ENCODE data around the gene GCK. TPM values are rescaled to one million over a fixed set of nuclear protein-coding genes. Genes with fewer than 3 reads are reported as not detected.

GCK gene
- total and polyA plus RNA-seq, 4 donors = 0.09 to 12.7 (median 0.44) TPM

DNA sequence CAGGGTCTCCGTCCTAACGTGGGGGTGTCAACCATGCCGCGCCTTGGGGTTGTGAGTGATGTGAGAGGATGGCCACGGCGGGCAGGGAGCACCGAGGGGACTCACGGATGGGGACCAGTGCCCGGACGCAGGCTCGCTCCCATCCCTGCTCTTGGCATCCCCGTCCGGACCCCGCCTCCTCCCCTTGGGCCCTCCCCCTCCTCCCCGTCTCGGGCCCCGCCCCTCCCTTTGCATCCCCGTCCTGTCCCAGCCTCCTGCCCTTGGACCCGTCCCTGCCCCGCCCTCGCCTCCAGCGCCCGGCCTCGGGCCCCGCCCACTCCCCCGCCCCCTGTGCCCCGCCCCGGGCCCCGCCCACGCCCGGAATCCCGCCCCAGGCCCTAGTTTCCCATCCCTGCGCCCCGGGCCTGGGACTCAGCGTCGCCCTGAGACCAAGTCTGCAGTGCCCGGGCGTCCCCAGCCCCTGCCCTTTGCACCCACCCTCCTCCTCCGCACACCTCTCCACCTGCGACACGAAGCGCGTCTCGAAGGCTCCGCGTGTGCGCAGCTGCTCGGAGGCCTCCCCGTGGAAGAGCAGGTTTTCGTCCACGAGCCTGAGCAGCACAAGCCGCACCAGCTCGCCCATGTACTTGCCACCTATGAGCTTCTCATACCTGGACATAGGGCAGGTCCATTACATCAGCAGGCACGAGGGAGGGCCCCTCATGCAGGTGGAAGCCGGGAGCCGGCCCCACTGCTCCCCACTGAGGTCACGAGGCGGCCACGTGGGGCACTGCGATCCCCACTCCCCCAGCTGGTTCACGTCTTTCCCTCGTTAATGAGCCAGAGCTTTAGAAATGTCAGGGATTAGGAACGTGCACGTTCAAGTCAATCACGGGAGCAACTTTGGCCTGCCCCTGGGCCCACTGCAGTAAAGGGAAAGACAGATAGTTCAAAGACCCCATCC, 43.0 kb downstream of the GCK start (continued):
- TF ChIP-seq REST (IDR thresholded peaks at IDR 0.05) = no peak

DNA sequence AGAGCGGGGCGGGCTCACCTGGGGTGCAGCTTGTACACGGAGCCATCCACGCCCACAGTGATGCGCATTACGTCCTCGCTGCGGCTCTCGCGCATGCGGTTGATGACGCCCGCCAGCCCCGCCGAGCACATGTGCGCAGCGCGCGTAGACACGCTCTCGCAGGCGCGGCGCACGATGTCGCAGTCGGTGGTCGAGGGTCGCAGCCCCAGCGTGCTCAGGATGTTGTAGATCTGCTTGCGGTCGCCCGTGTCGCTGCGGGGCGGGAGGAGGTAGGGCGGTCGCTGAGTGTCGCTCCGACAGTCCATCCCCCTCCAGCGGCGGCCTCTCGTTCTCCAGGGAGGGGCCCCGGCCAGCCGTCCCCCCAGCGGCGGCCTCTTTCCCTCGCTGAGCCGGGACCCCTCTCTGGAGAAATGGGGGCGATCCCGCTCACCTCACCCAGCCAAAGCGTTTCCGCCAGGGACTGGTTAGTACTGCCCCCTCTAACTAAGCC, 43.7 kb downstream of the GCK start:
- Histone ChIP-seq H3K4me3 (ENCODE audit: low read depth in 1 of 3, low read length in 3 of 3) (no peak overlapping the region), H3K9me3 (ENCODE audit: control insufficient read depth in 4 of 4, low read length in 3 of 4) (no peaks in the 10 kb centered on the region), H3K27me3 (ENCODE audit: control insufficient read depth in 4 of 4, insufficient read depth in 4 of 4, low read length in 3 of 4) (no peaks in the 10 kb centered on the region), H3K27ac (ENCODE audit: low read depth in 1 of 2, low read length in 2 of 2) (no peak overlapping the region), H3K9ac (ENCODE audit: low read depth in 1 of 2, low read length in 2 of 2) (no peak overlapping the region), H3K4me1 (ENCODE audit: control insufficient read depth in 4 of 4, insufficient read depth in 4 of 4, low read length in 3 of 4) (peaks cover 0 to 3% (median 1%) of the 10 kb centered on the region in 4 donors), H3K36me3 (ENCODE audit: control insufficient read depth in 4 of 4, insufficient read depth in 3 of 4, low read depth in 1 of 4, low read length in 3 of 4) (peaks cover 0 to 16% (median 7%) of the 10 kb centered on the region in 4 donors)
- TF ChIP-seq RAD21 (IDR thresholded peaks at IDR 0.05) (no peak), YY1 (IDR thresholded peaks at IDR 0.05) (no peak), CTCF (IDR thresholded peaks at IDR 0.05; ENCODE audit: low read depth, low read length, missing input control) (no peak), ZBTB33 (IDR thresholded peaks at IDR 0.05) (no peak), SP1 (IDR thresholded peaks at IDR 0.05) (no peak), HNF4G (IDR thresholded peaks at IDR 0.05) (no peak), JUND (IDR thresholded peaks at IDR 0.05) (no peak), TAF1 (conservative IDR thresholded peaks at IDR 0.05) (no peak)
- WGBS = 62% methylated on average over 53 of the region's 53 CpGs
- no peak for DNase-seq (ENCODE audit: low spot score)

DNA sequence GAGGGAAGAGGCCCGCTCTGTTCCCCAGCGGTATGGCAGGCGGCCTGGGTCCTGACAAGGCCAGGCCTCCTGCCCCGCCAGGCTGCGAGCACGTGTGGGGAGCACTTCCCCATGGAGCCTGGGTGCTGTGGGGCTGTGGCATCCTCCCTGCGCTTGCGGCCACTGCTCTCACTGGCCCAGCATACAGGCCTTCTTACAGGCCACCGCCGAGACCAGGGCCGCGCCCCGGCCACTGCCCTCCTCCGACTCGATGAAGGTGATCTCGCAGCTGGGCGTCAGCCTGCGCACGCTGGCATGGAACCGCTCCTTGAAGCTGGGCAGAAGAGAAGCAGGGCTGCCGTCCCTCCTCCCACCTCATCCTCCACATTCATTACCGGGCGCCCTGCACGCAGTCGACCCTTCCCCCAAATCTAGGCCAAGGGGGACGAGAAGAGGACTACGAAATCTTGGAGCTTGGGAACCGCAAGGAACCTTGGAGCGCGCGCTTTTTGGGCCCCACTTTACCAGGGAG, 44.2 kb downstream of the GCK start:
- no peak for DNase-seq (ENCODE audit: low spot score)
- H3K27me3 ChIP-seq (ENCODE audit: control insufficient read depth in 4 of 4, insufficient read depth in 4 of 4, low read length in 3 of 4) = no peaks in the 10 kb centered on the region
- peaks cover 0 to 11% (median 5%) of the 10 kb centered on the region in 4 donors for H3K36me3 ChIP-seq (ENCODE audit: control insufficient read depth in 4 of 4, insufficient read depth in 3 of 4, low read depth in 1 of 4, low read length in 3 of 4)
- H3K9me3 ChIP-seq (ENCODE audit: control insufficient read depth in 4 of 4, low read length in 3 of 4) = no peaks in the 10 kb centered on the region
- no peak for TF ChIP-seq RAD21 (IDR thresholded peaks at IDR 0.05)
- H3K27ac ChIP-seq (ENCODE audit: low read depth in 1 of 2, low read length in 2 of 2) = no peak overlapping the region
- H3K9ac ChIP-seq (ENCODE audit: low read depth in 1 of 2, low read length in 2 of 2) = no peak overlapping the region
- H3K4me3 ChIP-seq (ENCODE audit: low read depth in 1 of 3, low read length in 3 of 3) = no peak overlapping the region
- H3K4me1 ChIP-seq (ENCODE audit: control insufficient read depth in 4 of 4, insufficient read depth in 4 of 4, low read length in 3 of 4) = peaks cover 0 to 3% (median 1%) of the 10 kb centered on the region in 4 donors
- 80% methylated on average over 31 of the region's 31 CpGs for WGBS
